HG03159 (cell line): Measurements from ENCODE around the gene PRSS50.
"Not testable (repeated sequence)": the region's sequence is repeated elsewhere in the genome, so short reads cannot be mapped to it uniquely, and the experiment has no call there.

Source experiments
- ATAC-seq: cut with Tn5 transposase; IDR thresholded peaks from one replicate; pipeline ENCODE4 v1.9.1; 2021; ENCODE audit warnings: mild to moderate bottlenecking, moderate library complexity; ENCODE audit not compliant: unreplicated experiment

Gene PRSS50

DNA sequence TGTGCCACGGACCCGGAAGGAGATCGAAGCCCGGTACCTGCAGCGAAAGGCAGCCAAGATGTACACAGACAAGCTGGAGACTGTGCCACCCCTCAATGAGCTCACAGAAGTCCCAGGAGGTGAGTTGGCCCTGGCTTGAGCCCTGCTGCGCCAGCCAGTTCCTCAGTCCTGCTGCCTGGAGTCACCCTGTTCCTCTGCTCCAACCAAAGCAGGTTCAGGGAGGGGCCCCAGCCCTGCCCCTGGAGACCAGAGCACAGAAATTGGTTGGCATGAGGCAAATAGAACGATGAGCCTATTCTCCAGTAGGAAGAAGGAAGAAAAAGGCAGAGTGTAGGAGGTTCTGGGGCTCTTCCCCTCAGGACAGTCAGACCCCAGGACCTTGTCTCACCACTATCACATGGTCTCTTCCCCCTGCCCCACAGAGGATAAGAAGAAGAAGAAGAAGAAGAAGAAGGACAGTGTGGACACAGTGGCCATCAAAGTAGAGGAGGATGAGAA, 8.5 kb downstream of the PRSS50 start:
- ATAC-seq, result no peak

DNA sequence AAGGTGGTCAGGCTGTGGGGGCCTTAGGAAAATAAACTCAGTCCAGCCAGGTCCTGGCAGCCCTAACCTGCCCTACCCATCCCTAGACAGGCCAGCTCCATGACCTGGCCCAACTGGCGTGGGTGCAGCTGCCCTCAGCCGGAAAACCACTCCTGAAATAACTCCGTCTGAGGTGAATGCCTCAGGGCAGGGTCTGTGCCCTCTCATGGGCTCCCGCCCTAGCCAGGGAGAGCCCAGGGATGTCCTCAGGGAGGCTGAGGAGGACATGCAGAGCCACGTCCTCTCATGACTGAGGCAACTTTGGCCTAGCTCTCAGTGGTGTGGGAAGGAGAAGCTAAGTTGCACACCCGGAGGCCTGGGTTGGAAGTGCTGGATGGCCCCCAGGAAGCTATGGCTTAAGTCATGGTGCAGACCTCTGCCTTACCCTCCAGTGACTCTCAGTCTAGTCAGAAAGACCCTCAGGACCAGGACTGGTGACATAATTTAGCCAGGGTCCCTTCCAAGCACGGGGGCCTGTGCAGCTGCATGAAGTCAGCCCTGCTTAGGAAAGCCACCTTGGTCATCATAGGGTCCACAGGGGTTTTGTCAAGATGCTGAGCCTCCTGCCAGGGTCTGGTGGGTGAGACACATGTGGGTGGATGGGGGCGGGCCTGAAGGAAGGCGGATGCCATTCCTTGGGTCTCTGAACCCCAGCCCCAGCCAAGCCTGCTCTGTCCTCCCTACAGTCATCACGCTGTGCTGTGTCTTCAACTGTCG, 9.1 kb downstream of the PRSS50 start:
- no peak for ATAC-seq

DNA sequence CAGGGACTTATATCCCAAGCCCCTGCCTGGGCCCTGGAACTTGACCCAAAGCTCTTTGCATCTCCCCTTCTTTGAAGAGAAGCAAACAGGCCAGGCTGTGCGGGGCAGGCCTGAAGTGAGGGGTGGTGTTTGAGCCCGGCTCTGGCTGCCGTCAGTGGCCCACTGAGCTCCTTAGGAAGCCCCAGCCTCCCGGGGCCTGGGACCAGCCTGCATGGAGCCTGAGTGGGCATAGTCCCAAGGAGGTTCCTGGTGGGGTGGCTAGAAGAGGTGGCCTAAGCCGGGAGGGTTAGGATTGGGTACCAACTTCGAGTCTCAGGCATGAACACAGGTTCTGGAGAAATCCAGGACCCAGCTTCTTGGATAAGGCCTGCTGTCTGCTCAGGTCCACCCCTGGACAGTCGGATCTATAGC, 10.1 kb downstream of the PRSS50 start:
- no peak for ATAC-seq

DNA sequence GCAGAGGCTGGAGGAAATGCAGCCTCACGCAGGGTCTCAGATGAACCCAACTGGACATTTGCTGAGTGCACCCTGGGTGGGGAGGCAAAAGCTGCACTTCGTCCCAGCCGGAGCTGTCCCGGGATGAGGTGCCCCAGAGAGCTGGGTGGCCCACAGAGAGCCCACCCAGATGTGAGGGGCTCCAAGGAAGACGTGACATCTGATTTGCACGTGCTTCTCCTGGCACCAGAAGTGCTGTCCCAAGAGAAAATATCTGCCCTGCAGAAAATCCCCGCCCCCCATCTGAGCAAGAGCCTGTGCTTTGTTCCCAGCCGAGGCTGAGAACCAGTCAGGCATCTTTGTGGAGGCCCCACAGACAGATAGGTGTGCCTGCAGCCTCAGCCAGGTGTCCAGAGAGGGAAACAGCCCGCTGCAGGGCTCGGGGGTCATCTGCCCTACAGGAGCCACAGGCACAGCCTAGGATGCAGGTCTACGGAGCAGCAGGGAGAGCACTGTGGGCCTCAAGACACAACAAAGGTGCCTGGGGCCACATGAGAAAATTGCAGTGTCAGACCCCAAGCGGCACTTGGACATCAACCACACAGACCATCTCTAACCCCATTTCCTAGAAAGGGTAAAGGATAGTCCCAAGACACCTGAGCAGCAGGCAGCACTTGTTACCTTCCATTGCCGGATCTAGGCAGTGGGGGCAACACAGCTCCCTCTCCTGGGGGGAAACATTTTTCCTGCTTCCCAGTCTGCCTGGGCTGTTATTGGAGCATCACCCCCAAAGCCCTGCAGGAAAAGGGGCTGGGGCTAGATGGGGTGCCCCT, 10.7 kb downstream of the PRSS50 start:
- ATAC-seq, result no peak

DNA sequence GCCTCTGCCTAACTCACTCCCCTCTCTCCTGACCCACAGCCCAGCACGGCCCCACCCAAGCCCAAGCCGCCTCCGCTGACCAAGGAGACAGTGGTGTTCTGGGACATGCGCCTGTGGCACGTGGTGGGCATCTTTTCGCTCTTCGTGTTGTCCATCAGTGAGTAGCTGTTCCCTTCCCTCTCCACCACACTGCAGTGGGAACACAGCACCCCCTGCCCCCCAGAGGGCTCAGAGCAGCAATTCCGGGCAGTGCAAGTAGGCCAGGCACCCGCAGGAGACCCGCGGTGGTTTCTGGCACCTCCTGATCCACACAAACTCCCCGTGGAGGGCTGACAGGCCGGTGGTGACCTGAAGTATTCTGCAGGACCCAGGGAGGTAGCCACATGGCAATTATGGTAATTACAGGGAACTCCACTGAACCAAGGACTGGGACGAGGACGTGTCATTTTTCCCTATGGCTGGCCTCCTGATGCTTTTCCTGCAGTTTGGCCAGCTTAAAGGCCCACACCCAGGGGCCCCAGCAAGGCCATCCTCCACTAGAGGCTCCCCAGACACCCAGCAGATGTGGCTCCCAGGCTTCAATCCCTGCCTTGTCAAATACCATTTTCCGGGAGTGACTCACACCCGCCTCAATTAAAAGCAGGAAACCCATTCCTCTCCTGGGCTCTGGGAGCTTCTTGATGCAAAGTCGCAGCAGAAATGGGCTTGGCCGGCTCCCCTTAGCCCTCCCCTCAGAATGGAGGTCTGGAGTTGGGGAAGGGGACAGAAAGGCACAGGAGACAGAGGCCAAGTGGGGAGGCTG, 11.7 kb downstream of the PRSS50 start:
- ATAC-seq, result no peak

DNA sequence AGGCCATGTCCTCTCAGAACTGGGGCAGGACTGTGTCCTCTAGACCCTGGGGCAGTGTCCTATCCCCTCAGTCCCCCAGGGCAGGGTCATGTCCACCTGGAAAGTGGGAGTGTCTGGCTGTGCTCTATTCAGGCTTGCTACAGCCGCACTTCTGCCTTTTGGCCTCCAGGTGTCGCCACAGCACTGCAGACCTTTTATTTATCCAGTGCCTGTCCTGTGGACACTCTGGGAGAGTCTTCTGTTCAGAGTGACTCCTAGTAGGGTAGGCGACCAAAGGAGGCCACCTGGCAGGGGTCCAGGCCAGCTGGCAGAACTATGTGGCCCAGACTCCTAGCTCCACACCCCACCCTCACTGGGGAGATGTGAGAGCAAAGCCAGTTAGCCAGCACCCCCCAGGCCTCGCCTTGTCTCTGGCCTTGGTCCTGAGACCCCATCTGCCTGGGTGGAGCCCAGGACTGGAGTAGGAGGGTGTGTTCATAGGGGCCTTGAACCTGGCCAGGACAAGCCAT, 12.6 kb downstream of the PRSS50 start:
- ATAC-seq, result peak; percentile 57

DNA sequence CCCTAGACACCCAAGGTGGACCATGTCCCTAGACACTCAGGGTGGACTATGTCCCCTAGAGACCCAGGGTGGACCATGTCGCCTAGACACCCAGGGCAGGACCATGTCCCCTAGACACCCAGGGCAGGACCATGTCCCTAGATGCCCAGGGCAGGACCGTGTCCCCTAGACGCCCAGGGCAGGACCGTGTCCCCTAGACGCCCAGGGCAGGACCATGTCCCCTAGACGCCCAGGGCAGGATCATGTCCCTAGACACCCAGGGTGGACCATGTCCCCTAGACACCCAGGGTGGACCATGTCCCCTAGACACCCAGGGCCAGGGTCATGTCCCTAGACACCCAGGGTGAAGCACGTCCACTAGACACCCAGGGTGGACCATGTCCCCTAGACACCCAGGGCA, 13.3 kb downstream of the PRSS50 start:
- ATAC-seq, result not testable (repeated sequence)

DNA sequence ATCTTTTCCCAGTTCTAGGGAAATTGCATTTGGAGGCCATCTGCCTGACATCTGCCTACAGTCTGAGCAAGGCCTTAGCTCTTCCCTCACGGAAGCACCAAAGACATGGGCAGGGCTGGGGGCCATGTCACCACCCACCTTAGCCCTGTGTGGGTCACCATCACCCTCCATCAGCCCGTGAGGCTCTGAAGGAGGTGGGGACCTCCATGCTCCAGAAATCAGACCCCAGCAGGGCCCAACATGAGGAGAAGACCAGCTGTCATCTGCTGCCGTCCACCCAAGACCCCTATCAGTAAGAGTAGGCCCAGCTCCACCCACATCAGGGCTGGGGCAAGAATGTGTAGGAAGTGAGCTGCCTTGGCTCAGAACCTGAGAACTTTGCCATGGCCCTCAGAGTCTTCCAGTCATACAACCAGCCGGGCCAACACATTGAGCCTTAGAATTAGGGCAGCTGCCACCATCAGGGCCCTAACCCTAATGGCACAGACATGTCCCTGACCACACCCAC, 14.6 kb downstream of the PRSS50 start:
- ATAC-seq, result no peak

DNA sequence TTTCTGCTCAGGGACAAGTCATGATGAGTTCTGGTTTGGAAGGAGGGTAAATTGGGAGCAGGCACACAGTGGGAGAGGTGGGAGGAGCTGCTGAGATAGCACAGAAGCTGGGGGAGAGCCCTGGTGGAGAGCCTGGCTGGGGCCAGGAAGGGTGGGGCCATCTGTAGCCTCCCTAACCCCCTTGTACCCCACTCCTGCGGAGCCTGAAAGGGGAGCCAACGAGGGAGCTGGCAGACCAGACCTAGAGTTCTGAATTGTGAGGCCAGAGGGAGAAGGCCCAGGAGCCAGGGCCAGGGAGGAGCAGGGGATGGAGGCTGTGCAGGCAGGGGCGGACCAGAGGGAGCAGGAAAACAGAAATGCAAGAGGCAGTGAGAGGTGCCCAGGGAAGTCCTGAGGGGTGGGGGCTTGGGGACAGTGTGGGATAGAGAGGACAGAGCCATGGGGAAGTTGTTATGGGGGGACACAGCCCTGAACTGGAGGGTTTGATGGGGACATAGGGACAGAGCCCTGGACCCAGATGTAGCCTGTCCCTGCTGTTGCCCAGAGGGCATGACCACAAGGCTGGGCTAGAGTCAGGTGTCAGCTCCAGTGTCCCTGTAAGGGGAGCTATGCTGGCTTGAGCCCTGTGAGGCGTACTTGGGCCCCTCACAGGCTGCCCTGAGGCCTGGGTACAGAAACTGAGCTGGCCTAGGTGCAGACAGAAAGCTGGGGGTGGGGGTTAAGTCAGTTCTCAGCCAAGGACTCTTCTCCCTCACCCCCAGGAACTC, 15.2 kb downstream of the PRSS50 start:
- no peak for ATAC-seq

DNA sequence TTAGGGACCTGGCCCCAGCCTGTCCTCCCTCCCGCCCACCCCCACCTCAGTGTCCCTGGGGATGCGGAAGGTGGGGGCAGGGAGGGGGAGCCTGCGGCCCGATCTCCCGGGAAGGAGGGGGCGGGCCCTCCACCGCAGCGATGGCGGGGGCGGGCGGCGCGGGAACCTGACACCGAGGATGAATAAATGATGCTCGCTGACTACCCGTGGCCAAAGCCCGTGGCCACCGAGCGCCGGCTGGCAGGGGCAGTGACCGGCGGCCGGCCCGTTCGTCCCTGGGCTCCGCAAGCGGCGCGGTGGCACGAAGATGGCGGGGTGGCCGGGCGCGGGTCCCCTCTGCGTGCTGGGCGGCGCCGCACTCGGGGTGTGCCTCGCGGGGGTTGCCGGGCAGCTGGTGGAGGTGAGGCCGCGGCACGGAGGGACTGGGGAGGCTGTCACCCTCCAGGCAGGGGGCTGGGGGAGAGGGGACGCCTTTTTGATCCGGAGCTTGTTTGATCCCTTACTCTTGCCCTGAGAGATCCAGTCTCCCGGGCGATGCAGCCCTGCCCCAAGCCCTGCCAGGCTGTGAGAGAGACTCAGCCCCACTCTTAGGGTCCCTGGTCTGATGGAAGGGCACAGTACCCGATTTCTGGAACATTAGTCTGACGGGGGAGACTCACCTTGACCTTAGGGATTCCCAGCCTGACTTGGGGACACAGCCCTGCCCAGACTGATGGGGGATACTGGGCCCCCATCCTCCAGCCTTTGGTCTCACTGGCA, 16.3 kb downstream of the PRSS50 start, which contains the start of gene TMIE:
TSS of gene TMIE (plus strand) at position 212 of the 759 bp plus-strand sequence. CDS start at position 308, 96 bp downstream.
- no peak for ATAC-seq

DNA sequence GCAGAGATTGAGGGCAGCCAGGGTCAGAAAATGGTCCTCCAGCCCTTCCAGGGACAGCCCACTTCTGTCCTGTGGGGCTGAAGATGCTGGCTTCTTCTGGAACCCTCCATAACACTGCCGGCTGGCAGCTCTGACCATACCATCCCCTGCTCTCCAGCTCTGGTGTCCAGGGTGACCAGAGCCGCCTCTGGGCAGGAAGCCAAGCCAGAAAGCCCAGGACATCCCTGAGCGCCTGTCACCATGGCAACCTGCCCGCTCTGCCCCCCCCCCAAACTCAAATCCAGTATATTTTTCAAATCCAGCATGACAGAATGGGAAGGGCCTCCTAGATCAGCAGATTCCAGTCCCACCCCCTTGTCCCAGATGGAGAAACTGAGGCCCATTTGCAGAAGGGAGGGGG, 16.9 kb downstream of the PRSS50 start:
- no peak for ATAC-seq

DNA sequence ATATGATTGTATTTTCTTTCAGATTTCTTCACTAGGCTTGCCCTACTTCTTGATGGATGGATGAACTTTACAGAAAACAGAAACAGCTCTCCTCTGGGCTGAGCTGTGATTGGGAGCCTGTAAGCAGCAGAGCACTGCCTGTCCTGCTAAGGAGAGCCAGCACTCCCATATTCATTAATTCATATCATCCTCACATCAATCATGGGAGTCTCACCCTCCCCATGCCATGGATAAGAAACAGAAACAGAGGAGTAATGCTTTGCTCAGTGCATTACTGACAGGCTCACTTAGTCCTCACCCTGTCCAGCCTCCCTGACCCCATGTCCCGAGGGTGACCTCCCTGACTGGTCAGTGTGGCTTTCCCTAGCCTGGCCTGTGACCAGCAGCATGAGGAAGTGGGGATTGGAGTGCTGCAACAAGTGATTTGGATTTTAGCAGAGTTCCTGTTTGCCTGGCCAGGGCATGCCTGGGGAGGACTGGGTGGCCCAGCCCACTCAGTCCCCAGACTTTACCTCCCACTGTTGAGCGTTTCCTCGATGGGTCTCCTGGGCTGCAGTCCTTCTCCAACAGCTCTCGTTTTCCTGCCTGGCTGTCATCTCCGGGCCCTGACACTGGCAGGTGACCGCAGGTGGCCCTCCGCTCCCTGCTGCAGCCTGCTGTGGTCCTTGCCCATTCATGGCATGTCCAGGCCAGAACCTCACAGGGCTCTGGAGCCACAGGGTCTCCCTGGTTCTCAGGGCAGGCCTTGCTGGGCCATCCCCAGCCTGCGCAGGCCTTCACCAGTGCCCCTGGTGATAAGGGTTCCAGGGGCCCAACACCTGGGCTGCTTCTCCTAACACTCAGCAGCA, 17.8 kb downstream of the PRSS50 start:
- ATAC-seq, result no peak

DNA sequence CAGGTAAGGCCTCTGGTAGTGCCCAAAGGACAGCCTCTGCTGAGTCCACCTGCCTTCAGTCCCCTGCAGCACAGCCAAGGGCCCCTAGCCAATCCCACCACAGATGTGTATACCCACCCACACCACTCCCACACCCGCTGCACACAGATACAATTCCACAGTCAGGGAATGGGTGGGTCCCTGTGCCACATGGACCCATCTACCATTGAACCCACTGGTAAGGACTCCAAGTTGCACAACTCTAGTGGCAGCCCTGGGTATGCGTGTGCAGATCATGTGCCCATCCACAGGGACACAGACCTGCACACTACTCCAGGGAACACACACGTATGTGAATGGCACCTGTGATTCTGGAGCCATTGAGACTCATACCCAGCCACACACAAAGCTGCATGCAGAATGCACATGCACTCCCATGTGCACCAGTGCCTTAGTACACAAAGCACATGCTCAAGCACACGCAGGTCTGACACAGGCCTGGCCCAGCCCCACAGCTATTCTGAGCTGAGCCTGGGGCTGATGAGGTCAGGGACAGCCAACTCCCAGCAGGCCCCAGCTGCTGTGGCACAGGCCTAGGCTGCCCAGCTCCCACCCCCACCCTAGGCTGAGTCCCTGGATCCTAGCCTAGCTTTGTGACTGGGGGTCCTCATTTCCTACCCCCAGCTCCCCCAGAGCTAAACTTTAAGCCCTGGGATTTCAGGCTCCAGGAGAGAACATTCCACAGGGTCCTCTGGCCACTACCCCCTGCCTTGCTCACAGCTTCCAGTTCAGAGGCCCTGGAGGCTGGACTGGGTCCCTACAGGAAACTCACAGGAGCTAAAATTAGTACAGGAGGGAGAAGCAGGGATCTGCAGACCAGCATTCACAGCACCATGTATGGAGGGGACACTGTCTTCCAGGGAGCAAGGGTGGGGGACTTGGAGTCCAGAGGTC, 21.4 kb downstream of the PRSS50 start:
- no peak for ATAC-seq

DNA sequence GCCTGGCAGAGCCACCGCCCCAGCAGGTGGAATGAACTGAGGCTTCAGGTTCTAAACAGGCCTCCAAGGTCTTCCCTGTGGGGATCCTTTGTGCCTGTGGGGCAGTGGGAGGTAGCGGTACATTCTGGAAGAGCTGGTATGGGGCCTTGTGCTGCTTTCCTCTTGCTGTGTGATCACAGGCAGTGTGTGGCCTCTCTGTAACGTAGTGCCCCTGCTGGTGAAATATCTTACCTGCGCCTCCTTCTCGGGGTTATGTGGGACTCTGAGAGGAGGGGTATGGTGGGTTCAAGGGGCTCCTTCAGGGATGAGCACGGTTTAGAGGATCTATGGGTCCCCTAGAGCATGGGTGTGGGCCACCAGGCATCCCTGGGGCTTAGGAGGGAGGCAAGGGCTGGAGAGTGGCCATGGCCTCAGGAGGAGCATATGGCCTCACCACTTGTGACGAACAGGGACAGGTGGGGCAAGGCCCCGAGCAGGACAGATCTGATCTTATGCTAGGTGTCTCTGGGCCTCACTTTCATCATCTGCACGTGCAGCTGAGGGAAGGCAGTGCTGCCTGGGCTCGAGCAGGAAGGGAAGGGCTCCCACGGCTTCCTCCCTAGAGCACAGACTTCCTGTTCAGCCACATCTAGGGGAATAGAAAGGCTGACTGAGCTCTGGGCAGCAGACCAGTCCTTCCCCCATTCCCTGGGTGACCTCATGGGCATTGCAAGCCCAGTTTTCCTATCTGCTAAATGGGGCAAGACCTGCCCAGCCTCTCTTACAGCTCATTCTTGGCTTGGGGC, 22.3 kb downstream of the PRSS50 start:
- ATAC-seq, result no peak

DNA sequence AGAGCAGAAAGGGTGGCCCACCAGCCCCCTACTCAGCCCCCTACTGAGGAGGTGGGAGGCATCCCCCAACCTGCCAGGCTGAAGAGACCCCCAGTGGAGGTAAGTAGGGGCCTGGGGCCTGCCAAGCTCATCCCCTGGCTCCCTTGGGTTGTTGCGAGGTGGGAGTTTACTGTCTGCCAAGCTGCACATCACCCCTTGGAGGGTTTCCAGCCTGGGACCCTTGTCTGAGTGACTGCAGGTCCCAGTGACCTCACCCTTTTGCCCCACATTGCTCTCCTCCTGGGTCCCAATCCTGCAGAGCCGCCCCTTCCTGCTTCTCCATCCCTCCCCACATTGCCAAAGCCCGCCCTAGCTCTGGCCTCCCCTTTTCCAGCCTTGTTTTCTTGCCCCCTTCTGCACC, 23.1 kb downstream of the PRSS50 start:
- no peak for ATAC-seq

DNA sequence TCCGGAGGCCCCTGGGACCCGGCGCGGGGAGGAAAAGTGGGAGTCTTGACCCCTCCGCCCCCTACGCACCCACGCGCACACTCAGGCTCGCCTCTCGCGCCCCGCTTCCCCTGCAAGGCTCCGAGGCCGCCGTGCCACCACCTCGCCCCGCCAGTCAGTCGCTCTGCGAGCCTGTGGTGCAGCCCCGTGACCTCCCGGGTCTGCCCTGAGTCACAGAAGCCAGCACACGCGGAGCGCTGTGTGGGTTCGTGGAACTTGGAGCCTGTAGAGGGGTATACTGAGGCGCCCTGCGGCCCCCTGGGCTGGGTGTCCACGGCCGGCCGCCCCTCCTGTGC, 23.8 kb downstream of the PRSS50 start:
- ATAC-seq, result no peak
